Measurements from ENCODE around the gene SH3RF1.

Gene SH3RF1

DNA sequence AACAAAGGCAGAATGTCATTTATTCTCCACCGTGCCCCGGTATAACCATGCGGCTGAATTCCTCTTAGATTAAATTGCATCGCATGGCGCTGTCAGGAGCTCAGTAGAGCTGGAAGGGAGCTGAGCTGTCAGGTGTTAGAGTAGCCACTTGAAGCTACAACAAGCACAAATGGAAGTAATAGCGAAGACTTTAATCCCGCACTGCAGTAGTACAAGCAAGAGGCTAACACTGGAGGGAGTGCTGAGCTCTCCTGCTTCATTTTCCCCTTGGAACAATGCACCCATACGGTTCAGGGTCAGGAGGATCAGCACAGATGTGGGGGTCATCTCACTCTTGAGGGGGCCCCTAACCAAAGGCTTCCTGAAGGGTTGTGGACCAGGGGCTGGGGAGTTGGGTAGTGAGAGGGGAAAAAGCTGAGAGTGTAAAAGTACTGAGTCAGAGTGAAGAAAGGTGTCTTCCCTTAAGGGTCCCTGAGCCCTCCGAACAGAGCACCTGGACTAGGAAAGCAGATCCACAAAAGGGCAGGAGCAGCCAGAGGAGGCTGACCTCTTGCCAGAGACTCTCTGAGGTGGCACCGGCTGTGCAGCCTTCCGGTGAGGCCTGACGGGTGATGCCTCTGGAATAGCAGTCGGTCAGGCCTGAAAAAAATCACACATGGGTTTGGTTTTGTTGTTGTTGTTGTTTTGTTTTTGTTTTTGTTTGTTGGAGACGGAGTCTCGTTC lies 224.7 kb downstream of the SH3RF1 start:
- Mint-ChIP-seq H3K4me1 (no peaks in the 10 kb centered on the region), H3K4me3 (no peak overlapping the region), H3K27ac (no peak overlapping the region), H3K27me3 (no peaks in the 10 kb centered on the region), H3K9me3 (no peaks in the 10 kb centered on the region), H3K36me3 (no peaks in the 10 kb centered on the region)

GRCh38 chr4:169044714-169045447 lies 225.9 kb downstream of the SH3RF1 start:
- Mint-ChIP-seq H3K36me3 (no peaks in the 10 kb centered on the region), H3K4me3 (no peak overlapping the region), H3K4me1 (no peaks in the 10 kb centered on the region), H3K27me3 (no peaks in the 10 kb centered on the region), H3K9me3 (no peaks in the 10 kb centered on the region), H3K27ac (no peak overlapping the region)
